Fibroblast of peridontal ligament (primary cell): Measurements from ENCODE around the gene DLG4.

Experiments used
- DNase-seq: peaks from one replicate; pipeline ENCODE4 v3.0.0-alpha.2; 2010; ENCODE audit errors: extremely low read depth

DLG4 gene

DNA sequence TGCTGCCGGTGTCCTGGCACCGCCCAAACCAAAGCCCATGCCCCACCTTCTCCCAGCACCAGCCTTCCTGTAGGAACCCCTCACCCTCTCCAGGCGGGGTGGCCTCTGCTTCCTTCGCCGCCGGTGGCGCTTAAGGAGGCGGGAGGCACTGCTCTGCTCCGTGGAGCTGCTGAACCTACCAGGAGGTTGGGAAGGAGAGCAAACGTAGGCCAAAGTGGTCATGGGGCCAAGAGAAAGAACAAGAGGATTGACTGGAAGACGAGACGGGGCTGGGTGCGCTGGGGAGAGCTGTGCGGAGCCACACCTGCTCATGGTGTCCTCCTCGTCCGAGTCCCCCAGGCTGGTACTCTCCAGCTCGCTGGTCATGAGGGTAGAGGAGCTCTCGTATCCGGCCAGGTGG lies 9.9 kb upstream of the DLG4 start:
- DNase-seq: no peak

DNA sequence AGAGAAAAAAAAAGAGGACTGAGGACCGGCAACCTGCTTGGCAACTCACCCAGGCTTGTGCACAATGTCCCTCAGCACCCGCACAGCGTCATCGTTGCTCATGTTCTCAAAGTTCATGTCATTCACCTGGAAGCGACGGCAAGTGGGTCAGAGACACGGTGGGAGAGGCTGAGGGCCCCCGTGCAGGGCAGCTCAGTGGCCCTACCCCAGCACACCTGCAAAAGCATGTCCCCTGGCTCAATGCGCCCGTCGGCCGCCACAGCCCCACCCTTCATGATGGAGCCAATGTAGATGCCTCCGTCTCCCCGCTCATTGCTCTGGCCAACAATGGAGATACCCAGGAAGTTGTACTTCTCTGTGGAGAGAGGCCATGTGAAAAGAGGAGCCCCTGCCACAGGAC lies 9.3 kb upstream of the DLG4 start:
- DNase-seq: no peak

DNA sequence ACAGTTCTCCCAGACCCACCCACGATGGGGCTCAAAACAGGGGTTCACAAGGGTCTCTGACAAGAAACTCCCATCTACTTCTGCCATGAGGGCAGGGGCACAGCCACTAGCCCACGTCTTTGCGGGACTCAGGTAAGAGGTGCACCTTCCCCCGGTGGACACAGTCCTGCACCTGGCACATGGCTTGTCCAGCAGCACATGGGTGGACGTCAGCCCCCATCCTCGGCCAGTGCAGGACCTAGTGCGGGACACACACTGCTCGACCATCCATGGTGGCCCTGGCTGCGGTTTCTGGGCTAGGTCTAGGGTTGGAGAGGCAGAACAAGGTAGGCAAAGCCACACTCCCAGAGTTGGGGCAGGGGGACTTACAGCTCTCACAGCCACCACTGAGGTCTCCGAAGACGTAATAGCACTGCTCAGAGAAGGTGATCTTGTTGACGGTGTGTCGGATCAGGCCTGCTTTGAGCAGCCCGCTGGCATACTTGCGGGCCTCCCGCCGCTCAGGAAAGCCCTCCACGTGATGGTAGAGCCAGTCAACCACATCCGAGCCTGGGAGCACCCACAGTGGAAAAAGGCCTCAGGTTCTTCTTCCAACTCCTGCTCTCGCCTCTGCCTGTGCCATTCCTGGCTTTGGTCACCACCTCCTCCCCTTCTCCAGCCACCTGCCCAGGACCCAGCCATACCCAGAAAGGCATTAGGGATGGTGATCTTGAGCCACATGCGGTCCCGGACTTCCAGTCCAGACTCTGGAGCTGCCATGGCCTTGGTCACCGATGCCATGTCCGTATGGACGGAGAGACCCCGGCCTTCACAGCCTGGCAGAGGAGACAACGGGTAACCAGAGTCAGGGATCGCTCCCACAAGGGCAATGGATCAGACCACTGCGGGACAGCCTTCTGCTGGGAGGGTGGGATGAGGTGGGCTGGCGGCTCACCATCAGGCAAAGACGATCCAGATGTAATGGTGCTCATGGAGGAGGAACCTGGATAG lies 7.4 kb upstream of the DLG4 start:
- no peak for DNase-seq

DNA sequence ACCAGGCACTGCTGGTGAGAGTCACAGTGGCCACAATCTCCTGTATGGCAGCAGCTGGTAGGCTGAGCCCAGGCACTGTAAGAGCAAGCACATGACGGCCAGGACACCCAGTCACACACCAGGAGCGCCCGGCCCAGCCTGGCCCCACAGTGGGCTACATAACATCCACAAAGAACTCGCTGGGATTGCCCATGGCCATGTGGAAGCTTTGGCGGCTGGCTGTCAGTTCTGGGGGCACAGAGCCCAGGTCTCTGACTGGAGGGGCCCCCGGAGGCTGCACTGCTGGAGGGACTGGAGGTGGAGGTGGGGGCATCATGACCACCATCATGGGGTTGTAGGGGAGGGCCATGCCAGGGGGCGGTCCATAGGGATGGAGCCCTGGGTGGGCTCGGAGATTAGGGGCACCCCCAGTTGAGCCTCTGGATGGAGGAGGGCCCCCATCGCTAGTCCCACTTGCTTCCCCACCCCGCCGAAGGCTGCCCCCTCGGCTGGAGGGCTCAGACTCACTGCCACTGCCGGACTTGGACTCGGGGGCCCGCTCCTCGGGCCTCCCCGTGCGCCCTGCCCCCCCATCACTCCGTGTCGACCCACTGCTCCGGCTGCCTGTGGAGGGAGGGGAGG lies 6.2 kb upstream of the DLG4 start:
- DNase-seq: no peak

DNA sequence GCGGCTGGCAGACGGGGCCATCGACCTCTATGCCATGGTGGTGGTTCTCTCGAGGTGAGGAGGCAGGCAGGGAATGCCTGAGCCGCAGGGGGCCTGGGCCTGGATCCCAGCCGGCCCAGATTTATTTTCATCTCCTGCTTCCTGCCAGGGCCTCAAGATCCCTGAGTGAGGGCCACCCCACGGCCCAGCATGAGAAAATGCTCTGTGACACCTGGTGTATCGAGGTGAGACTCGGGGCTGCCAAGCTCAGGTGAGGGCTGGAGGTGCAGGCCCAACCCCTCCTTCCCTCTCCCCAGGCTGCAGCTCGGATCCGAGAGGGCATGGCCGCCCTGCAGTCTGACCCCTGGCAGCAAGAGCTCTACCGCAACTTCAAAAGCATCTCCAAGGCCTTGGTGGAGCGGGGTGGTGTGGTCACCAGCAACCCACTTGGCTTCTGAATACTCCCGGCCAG lies 5.0 kb upstream of the DLG4 start:
- DNase-seq: no peak

DNA sequence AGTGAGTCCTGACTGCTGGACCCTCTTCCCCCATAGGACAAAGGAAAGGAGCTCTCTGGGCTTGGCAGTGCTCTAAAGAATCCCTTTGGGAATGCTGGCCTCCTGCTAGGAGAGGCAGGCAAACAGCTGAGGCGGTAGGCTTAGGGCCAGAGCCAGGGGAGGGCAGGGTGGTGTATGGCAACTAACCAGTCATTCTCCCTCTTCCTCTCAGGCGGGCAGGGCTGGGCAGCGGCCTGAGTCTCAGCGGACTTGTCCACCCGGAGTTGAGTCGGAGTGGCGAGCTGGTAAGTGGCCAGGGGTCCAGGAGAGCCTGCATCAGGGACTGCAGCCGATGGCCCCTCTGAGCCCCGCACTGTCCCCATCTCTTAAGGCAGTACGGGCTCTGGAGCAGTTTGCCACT lies 4.5 kb upstream of the DLG4 start:
- no peak for DNase-seq

DNA sequence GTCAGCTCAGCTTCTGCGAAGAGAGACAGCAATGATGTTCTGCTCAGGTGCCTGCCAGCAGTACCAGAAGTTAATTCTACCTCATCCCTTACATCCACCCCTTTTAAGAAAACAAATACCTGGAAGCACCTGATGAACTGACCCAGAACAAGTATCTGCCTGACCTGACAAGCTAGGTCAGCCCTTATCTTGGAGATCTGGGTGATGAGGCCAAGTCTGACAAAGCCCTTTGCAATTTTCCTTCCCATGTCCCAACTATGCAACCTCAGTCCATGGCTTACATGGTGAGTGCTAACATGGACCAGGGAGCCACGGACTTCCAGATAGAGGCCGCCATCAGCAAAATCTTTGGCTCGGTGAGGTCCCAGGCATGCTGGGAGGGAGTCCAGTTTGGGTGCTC lies 3.7 kb upstream of the DLG4 start:
- no peak for DNase-seq

DNA sequence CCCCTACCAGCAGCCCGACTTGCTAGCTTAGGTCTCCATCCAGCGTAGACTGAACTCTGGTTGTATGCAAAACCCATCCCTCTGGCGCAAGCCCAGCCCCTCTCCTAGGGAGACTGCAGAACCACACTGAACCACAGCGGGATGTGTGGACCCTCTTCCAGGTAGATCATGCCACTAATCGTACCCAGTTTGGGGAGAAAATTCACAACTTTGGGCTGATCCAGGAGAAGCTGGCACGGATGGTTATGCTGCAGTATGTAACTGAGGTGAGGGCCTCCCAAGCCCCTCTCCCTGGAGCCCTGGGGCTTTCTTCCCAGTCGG lies 3.3 kb upstream of the DLG4 start:
- DNase-seq: no peak

DNA sequence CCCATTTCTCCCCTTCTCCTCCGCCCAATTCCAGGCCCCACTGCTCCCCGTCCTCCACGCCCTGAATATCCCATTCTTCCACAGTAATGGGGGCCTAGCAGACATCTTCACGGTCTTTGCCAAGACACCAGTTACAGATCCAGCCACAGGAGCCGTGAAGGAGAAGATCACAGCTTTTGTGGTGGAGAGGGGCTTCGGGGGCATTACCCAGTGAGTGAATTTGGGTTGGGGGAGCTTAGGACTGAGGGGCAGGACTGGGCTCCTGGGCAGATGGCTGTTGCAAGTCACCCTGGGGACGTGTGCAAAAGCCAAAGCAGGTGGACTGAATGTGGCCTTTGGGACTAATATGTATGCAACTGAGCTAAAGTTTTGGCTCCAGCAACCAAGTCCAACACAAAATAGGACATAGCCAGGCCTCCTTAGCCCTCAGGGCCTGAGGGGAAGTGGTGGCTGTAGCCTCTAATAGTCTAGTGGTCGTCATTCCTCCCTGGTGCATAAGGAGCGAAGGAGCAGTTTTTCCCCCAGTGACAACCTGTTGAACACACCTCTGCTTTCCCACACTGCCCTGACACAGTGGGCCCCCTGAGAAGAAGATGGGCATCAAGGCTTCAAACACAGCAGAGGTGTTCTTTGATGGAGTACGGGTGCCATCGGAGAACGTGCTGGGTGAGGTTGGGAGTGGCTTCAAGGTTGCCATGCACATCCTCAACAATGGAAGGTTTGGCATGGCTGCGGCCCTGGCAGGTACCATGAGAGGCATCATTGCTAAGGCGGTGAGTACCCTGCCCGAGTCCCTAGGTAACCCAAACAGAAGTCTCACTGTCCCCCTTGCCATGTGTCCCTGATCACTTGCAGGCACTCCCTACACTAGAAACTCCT lies 2.7 kb upstream of the DLG4 start:
- no peak for DNase-seq

DNA sequence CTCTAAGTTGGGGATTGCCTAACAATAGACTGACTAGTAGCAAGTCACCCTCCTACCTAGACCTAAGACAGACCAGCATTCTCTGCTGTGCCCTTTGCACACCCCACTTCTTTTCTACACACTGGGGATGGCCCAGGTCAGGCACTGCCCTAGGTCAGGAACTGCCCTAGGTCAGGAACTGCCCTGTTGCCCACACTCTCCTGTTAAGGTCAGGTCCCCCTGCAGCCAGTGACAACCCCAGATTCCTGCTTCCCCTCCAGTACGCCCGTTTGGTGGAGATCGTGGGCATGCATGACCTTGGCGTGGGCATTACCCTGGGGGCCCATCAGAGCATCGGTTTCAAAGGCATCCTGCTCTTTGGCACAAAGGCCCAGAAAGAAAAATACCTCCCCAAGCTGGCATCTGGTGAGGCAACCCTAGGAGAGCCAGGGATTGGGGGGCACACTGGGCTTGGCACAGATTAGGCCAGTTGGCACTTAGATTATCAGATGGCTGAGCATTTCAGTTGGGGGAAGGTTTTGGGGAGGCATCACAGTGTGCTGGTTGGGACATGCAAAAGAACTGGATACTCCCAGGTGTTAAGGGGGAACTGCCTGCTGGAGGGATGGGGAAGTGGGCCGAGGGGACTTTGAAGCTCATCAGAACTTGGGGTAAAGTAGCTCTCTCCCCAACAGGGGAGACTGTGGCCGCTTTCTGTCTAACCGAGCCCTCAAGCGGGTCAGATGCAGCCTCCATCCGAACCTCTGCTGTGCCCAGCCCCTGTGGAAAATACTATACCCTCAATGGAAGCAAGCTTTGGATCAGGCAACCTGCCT lies 1.8 kb upstream of the DLG4 start:
- DNase-seq: no peak

DNA sequence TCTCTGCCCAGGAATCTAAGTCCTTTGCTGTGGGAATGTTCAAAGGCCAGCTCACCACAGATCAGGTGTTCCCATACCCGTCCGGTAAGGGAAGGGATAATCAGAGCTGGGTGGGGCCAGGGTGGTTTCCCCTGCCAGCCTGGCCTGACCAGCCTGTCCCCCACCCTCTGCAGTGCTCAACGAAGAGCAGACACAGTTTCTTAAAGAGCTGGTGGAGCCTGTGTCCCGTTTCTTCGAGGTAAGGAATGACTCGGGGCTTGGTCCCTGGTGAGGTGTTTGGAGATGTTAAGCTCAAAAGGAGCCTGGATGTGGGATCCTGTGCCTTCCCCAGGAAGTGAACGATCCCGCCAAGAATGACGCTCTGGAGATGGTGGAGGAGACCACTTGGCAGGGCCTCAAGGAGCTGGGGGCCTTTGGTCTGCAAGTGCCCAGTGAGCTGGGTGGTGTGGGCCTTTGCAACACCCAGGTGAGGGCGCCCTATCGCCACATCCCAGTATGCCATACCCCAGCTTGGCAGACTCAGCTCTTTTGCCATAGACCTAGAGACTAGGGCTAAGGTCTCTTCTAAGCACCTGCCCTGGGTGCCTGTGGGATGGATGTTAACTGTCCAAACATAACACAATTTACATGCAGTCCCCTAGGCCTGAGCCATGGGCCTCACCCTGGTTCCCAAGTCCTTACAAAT lies 1.1 kb upstream of the DLG4 start:
- peak; percentile 58 for DNase-seq

DNA sequence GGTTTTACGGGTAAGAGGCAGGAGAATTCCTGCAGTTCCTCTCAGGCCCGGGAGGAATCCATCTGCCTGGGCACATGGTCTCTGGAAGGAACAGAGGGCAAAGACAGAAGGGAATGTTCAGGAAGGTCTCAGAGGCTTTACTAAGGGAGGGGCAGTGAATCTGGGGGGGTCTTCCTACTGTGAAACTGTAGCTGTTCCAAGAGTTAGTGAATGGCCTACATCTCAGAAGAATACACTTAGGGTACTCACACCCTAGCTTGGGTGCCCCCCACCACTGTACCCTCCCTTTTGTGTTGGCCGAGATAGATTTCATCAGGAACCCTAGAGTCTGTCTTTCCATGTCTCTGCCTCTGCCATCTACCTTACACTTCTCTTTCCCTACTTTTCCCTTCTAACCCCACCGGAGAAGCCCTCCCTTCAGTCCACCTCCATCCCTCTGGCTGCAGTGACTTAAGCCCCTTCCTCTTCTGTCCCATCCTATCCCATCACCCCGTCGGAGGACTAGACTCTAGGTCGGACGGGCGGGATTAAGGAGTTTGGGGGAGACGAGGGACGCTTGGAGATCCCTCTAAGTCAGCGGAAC lies 316 bp downstream of the DLG4 start:
- peak; percentile 4 for DNase-seq

DNA sequence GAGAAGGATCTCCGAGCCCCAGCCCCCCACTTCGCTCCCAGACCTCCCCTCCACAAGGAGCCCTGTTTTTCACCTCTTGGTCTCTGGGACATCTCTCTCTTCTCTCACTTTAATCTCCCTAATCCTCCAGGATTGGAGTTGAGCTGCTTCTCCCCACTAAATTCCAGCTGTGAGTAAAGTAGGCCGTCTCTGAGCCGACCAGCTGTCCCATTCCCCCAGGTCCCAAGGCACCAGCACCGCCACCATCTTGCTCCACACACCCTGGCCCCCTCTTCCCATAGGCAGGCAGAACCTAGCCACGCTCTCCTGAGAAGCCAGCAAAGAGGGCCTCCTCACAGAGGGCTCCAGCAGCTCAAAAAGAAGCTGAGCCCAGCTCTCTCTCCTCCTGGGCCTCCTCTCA lies 878 bp downstream of the DLG4 start:
- DNase-seq: no peak

DNA sequence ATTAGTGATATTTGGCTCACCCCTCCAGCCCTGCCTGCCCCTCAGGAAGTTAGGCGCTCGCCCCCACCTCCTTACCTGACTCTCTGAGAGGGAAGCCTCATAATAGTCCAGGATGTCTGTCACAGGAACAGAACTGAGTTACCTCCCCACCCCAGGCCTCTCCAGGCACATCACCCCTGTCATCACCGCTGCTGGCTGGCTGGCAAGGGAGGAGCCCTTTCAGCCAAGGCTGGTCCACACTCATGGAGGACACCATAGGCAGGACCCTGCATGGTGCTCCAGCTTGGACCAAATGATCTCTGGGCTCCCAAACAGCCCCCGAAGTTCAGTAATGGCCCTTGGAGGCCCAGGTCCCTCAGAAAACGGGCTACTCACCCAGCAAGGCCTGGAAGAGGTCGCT lies 1.5 kb downstream of the DLG4 start:
- DNase-seq: no peak

DNA sequence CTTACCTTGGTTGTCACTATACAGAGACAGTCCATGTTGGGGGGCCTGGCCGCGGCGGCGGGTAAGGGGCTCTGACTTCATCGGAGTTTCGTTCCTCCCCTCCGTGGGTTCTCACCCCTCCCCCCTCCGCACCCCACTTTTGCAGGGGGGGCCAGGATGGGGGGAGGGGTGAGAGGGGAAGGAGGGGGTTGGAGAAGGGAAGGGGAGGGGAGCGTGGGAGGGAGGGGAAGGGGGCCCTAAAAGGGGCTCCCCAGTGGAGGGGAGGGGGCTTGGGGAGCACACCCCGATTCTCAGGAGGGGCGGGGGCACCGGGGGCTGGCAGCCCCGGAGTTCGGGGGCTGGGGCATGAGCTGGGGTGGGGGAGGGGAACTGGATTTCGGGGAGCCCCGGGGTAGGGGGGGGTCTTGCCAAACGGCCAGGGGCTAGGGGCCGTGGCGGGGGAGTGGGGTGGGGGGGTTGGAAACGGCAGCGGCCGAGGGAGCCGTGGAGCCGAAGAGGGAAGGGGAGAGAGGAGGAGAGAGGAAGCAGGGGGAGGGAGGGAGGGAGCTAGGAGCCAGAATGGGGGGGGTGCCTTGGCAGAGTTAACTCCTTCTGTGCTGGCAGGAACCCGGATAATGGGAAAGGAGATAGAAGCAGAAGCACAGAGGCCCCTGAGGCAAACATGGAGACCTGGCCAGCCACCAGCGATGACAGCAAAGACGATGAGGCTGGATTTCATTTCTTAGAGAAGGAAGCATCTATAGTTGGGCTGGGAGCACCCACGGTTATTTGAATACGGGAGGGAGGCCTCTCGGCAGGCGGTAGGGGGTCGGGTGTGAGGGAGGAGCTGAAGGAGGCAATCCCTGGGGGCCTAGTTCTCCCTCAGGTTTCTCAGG lies 2.3 kb downstream of the DLG4 start:
- peak; percentile 71 for DNase-seq

DNA sequence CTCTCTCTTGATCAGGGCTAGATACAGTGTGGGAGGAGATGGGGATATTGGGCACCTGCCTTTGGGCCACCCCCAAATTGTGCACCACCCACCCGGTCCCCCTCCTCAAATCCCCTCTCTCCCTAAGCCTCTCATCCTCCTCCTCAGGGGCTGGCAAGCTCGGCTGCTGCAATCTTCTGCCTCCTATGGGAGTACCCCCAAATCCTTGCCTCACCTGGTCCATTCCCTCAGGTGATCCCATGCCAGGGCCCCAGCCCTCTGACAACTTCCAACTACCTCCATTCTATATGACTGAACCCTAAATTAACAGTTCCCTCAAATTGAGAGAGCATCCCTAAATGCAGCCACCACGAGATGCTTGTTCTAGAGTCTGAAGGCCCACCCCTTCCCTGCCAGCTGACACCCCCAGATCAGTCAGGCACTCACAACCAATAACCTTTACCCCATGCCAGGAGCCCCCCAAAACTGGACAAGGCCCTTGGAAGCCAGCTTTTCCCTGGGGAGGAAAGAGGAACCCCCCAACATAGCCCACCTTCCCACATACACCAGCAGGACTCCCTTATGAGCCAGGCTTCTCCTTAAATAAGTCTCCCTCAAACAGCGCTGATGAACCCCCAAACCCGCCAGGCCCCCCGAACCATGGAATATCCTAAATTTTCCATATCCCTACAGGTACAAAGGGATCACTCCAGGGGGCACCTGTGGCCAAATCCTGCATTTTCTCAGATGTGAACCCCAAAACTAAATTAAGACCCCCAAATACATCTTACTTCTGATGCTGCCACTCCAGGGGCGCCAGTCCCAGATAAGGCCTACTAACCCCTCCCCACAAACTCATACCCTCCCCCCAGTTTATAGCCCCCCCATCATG lies 3.2 kb downstream of the DLG4 start:
- DNase-seq: no peak

DNA sequence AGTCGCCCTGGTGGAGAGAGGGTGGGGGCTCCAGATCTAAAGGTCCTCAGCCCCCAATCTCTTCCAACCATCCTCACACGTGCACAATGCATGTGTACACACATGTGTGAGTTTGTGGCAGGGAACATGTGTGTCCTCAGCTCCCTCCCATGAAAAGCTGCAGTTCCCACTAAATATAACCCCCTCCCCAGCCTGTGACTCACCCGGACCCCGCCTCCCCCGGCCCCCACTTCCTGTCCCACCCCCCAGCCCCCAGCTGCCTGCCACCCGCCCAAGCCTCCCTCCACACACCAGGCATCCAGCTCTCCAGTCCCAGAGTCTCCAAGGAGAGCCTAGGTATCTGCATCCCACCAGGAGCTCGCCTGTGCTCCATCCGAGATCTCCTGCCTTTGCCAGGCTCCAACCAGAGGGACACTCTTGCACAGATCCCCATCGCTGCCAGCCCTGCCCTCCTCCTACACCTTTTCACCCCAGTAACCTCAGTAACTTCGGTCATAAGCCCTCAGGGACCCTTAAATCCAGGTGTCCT lies 3.9 kb downstream of the DLG4 start:
- DNase-seq: no peak

DNA sequence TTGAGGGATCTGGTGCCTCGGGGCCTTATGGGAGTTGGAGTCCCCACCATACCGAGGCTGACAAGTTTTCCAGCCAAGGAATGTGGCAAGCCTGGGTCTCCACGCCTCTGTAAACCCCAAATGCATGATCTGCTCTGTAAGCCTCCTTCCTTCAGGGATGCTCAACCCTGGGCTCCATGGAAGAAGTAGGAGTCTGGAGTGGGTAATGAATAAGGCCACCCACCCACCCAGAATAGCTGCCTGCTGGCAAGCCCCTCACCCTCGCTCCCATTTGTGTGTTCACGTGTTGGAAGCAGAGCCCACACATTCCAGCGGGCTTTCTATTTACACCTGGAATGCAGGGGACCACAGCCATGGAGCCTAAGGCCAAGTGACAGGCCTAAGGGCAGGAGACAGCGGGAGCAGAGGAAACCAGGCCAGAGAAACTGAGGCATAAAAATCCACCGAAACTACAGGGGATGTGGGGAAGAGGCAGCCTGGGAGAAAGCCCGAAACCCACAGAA lies 4.4 kb downstream of the DLG4 start:
- no peak for DNase-seq
